ENCODE measurements around the gene APOBEC3A.

The APOBEC3A gene

GRCh38 chr22:38941488-38941987 is 15.9 kb upstream of the APOBEC3A start:
- no peaks in the 10 kb centered on the region for H3K79me2 ChIP-seq (ENCODE audit: insufficient read depth, low read length)
- no peaks in the 10 kb centered on the region for H3K27me3 ChIP-seq (ENCODE audit: low read length)
- no peak overlapping the region for H3K4me3 ChIP-seq (ENCODE audit: insufficient read depth, low read length, poor library complexity, severe bottlenecking)
- H3K27ac ChIP-seq (ENCODE audit: low read depth, low read length): no peak overlapping the region
- no peaks in the 10 kb centered on the region for H3F3A ChIP-seq (ENCODE audit: insufficient read depth)
- no peak overlapping the region for H3K9ac ChIP-seq (ENCODE audit: low read length)
- no peak for TF ChIP-seq CTCF (IDR thresholded peaks at IDR 0.05; ENCODE audit: insufficient read depth, low read length, poor library complexity, severe bottlenecking)
- TF ChIP-seq EZH2phosphoT487 (conservative IDR thresholded peaks at IDR 0.05; ENCODE audit: low read length): no peak
- H4K20me1 ChIP-seq (ENCODE audit: low read depth, low read length): no peaks in the 10 kb centered on the region
- H3K4me2 ChIP-seq (ENCODE audit: low read depth, low read length, poor library complexity, severe bottlenecking): no peak overlapping the region
- no peaks in the 10 kb centered on the region for H3K9me2 ChIP-seq (replicated peaks; ENCODE audit: insufficient read depth, low read length)
- H3K9me3 ChIP-seq (ENCODE audit: insufficient read depth, low read length): no peaks in the 10 kb centered on the region
- H2AFZ ChIP-seq (ENCODE audit: low read depth, low read length, severe bottlenecking): no peak overlapping the region
- no peaks in the 10 kb centered on the region for H3K36me3 ChIP-seq (ENCODE audit: low read length)

GRCh38 chr22:38942702-38943101 is 14.7 kb upstream of the APOBEC3A start:
- Histone ChIP-seq H2AFZ (ENCODE audit: low read depth, low read length, severe bottlenecking) (no peak overlapping the region), H3F3A (ENCODE audit: insufficient read depth) (no peaks in the 10 kb centered on the region), H4K20me1 (ENCODE audit: low read depth, low read length) (no peaks in the 10 kb centered on the region), H3K9me2 (replicated peaks; ENCODE audit: insufficient read depth, low read length) (no peaks in the 10 kb centered on the region), H3K27me3 (ENCODE audit: low read length) (no peaks in the 10 kb centered on the region), H3K27ac (ENCODE audit: low read depth, low read length) (no peak overlapping the region), H3K79me2 (ENCODE audit: insufficient read depth, low read length) (no peaks in the 10 kb centered on the region), H3K9me3 (ENCODE audit: insufficient read depth, low read length) (no peaks in the 10 kb centered on the region), H3K4me3 (ENCODE audit: insufficient read depth, low read length, poor library complexity, severe bottlenecking) (no peak overlapping the region), H3K9ac (ENCODE audit: low read length) (no peak overlapping the region), H3K36me3 (ENCODE audit: low read length) (no peaks in the 10 kb centered on the region), H3K4me2 (ENCODE audit: low read depth, low read length, poor library complexity, severe bottlenecking) (no peak overlapping the region)
- TF ChIP-seq EZH2phosphoT487 (conservative IDR thresholded peaks at IDR 0.05; ENCODE audit: low read length) (no peak), CTCF (IDR thresholded peaks at IDR 0.05; ENCODE audit: insufficient read depth, low read length, poor library complexity, severe bottlenecking) (no peak)

GRCh38 chr22:38943201-38943600 is 14.2 kb upstream of the APOBEC3A start:
- Histone ChIP-seq H3K9me3 (ENCODE audit: insufficient read depth, low read length) (no peaks in the 10 kb centered on the region), H2AFZ (ENCODE audit: low read depth, low read length, severe bottlenecking) (no peak overlapping the region), H3K27me3 (ENCODE audit: low read length) (no peaks in the 10 kb centered on the region), H3K79me2 (ENCODE audit: insufficient read depth, low read length) (no peaks in the 10 kb centered on the region), H3K27ac (ENCODE audit: low read depth, low read length) (no peak overlapping the region), H3K4me2 (ENCODE audit: low read depth, low read length, poor library complexity, severe bottlenecking) (no peak overlapping the region), H3K36me3 (ENCODE audit: low read length) (no peaks in the 10 kb centered on the region), H3F3A (ENCODE audit: insufficient read depth) (no peaks in the 10 kb centered on the region), H3K4me3 (ENCODE audit: insufficient read depth, low read length, poor library complexity, severe bottlenecking) (no peak overlapping the region), H3K9me2 (replicated peaks; ENCODE audit: insufficient read depth, low read length) (no peaks in the 10 kb centered on the region), H3K9ac (ENCODE audit: low read length) (no peak overlapping the region), H4K20me1 (ENCODE audit: low read depth, low read length) (no peaks in the 10 kb centered on the region)
- TF ChIP-seq CTCF (IDR thresholded peaks at IDR 0.05; ENCODE audit: insufficient read depth, low read length, poor library complexity, severe bottlenecking) (no peak), EZH2phosphoT487 (conservative IDR thresholded peaks at IDR 0.05; ENCODE audit: low read length) (no peak)
